ENCODE measurements around the gene HINT2. TPM values are rescaled to one million over a fixed set of nuclear protein-coding genes. Genes with fewer than 3 reads are reported as not detected.

The HINT2 gene
- total RNA-seq, 6 donors from 2014 or later: 15.7 to 57.9 (median 42.2) TPM

DNA sequence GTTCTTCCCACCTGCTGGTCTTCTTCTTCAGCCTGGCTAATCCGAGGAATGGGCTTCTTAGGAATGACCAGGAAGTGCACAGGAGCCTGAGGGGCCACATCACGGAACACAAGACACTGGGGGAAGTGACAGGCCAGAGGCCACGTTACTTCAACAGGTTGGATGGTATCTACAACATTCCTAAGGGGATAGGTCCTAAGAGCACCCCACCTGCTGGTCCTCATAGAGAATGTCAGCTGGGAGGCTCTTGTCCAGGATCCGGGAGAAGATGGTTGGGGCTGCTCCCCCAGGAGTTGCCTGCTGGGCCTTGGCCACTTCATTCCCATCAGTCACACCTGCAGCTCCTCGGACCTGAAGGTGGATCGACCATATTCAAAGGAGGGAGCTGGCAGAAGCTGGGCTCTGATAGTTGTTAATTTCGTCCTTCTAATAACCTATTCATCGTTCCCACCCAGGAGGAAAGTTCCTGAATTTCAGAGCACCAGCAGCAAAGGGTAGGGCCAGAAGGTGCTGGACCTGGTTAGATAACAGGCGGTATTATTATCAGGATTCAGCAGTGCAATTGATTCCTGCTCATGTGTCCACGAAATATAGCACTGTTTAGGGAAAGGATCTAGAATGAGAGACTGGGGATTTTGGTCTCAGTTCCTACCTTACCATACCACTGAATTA is 1.3 kb downstream of the HINT2 start:
- Histone ChIP-seq H3K9me3 (no peaks in the 10 kb centered on the region), H3K4me3 (peak overlapping the region in 1 of 4 donors; percentile 88), H3K4me1 (peaks cover 29 to 36% (median 34%) of the 10 kb centered on the region in 4 donors), H3K27me3 (no peaks in the 10 kb centered on the region), H3K36me3 (peaks cover 0 to 12% (median 6%) of the 10 kb centered on the region in 4 donors), H3K27ac (peak overlapping the region; percentile 94 to 97 (median 95))
- TF ChIP-seq EP300 (IDR thresholded peaks at IDR 0.05): no peak
- TF ChIP-seq, protein P1, sequence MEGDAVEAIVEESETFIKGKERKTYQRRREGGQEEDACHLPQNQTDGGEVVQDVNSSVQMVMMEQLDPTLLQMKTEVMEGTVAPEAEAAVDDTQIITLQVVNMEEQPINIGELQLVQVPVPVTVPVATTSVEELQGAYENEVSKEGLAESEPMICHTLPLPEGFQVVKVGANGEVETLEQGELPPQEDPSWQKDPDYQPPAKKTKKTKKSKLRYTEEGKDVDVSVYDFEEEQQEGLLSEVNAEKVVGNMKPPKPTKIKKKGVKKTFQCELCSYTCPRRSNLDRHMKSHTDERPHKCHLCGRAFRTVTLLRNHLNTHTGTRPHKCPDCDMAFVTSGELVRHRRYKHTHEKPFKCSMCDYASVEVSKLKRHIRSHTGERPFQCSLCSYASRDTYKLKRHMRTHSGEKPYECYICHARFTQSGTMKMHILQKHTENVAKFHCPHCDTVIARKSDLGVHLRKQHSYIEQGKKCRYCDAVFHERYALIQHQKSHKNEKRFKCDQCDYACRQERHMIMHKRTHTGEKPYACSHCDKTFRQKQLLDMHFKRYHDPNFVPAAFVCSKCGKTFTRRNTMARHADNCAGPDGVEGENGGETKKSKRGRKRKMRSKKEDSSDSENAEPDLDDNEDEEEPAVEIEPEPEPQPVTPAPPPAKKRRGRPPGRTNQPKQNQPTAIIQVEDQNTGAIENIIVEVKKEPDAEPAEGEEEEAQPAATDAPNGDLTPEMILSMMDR (IDR thresholded peaks at IDR 0.05): peak in 2 of 6 experiments; percentile 14 to 19
- TF ChIP-seq POLR2A (IDR thresholded peaks at IDR 0.05): no peak
- no peak for TF ChIP-seq POLR2AphosphoS5 (IDR thresholded peaks at IDR 0.05)
- no peak for ATAC-seq (ENCODE audit: low FRiP score in 2 of 2)
- no peak for DNase-seq
- 73 to 75% methylated on average over 7 to 10 of the region's 10 CpGs for WGBS, 2 donors

- TF ChIP-seq POLR2AphosphoS5 (IDR thresholded peaks at IDR 0.05) (peak; percentile 18 to 74), EP300 (IDR thresholded peaks at IDR 0.05) (no peak), POLR2A (IDR thresholded peaks at IDR 0.05) (peak in 1 of 4 donors; percentile 39)
- TF ChIP-seq, protein P1 (IDR thresholded peaks at IDR 0.05): no peak
- Histone ChIP-seq H3K4me1 (peaks cover 29 to 36% (median 34%) of the 10 kb centered on the region in 4 donors), H3K27me3 (no peaks in the 10 kb centered on the region), H3K9me3 (no peaks in the 10 kb centered on the region), H3K27ac (peak within 1 kb of the TSS; percentile 60 to 97 (median 82)), H3K36me3 (peaks cover 0 to 26% (median 8%) of the 10 kb centered on the region in 4 donors), H3K4me3 (peak within 1 kb of the TSS; percentile 51 to 64 (median 54))
- 0 to 2% methylated on average over 12 to 26 of the region's 28 CpGs for WGBS, 2 donors
- ATAC-seq (ENCODE audit: low FRiP score in 2 of 2) (peak; percentile 82 to 89), DNase-seq (peak; percentile 91 to 98)
Measured at GRCh38 chr9:35812025-35812602, 2.7 kb downstream of the HINT2 start, which contains the start of gene SPAG8. SPAG8 (minus strand) TSS chr9:35812262; CDS start chr9:35812147, 115 bp downstream.

- H3K27me3 ChIP-seq: no peaks in the 10 kb centered on the region
- no peak for ATAC-seq (ENCODE audit: low FRiP score in 2 of 2)
- WGBS, 2 donors: 6 to 16% methylated on average over 10 to 12 of the region's 12 CpGs
- peaks cover 0 to 32% (median 12%) of the 10 kb centered on the region in 4 donors for H3K36me3 ChIP-seq
- TF ChIP-seq, protein P1 (IDR thresholded peaks at IDR 0.05): no peak
- TF ChIP-seq EP300 (IDR thresholded peaks at IDR 0.05) (no peak), POLR2A (IDR thresholded peaks at IDR 0.05) (no peak), POLR2AphosphoS5 (IDR thresholded peaks at IDR 0.05) (no peak)
- no peak for DNase-seq
- H3K4me1 ChIP-seq: peaks cover 29 to 36% (median 34%) of the 10 kb centered on the region in 4 donors
- H3K4me3 ChIP-seq: peak overlapping the region; percentile 51 to 64 (median 54)
- no peaks in the 10 kb centered on the region for H3K9me3 ChIP-seq
- H3K27ac ChIP-seq: peak overlapping the region in 3 of 4 donors; percentile 49 to 97 (median 71)
Measured at GRCh38 chr9:35811381-35812024, 3.3 kb downstream of the HINT2 start.

- H3K27ac ChIP-seq: no peak overlapping the region
- no peak overlapping the region for H3K4me3 ChIP-seq
- WGBS, 2 donors: 92% methylated on average over 2 to 7 of the region's 7 CpGs
- TF ChIP-seq POLR2AphosphoS5 (IDR thresholded peaks at IDR 0.05): no peak
- TF ChIP-seq, protein P1 (IDR thresholded peaks at IDR 0.05): no peak
- TF ChIP-seq POLR2A (IDR thresholded peaks at IDR 0.05): no peak
- TF ChIP-seq EP300 (IDR thresholded peaks at IDR 0.05): no peak
- peaks cover 0 to 44% (median 23%) of the 10 kb centered on the region in 4 donors for H3K36me3 ChIP-seq
- H3K4me1 ChIP-seq: peaks cover 29 to 36% (median 34%) of the 10 kb centered on the region in 4 donors
- DNase-seq (no peak), ATAC-seq (ENCODE audit: low FRiP score in 2 of 2) (no peak)
- no peaks in the 10 kb centered on the region for H3K27me3 ChIP-seq
- H3K9me3 ChIP-seq: no peaks in the 10 kb centered on the region
Measured at GRCh38 chr9:35810122-35810521, 4.7 kb downstream of the HINT2 start.

Data from upper lobe of left lung (tissue), 6 donors.